Mammary epithelial cell (primary cell): ENCODE measurements around the gene NLRC5.

ENCODE experiments used
- CTCF ChIP-seq, 2 donors: IDR thresholded peaks in 1 of 2; conservative IDR thresholded peaks in 1 of 2; 2 replicates each; pipeline ENCODE4 v1.5.1; 2011 to 2012; ENCODE audit warnings: inconsistent platforms in 2 of 2, low read length in 2 of 2, mild to moderate bottlenecking in 2 of 2, control low read depth in 1 of 2, low read depth in 1 of 2; ENCODE audit not compliant: insufficient read depth in 1 of 2; ENCODE audit errors: extremely low read depth in 1 of 2
- EZH2 ChIP-seq: IDR thresholded peaks from 2 replicates; pipeline ENCODE4 v1.6.1; 2012; ENCODE audit warnings: low read length, inconsistent platforms, borderline replicate concordance

GRCh38 chr16:57019746-57020145, 30.4 kb downstream of the NLRC5 start:
- no peak for TF ChIP-seq CTCF (conservative IDR thresholded peaks at IDR 0.05 in 1 of 2, IDR thresholded peaks at IDR 0.05 in 1 of 2; ENCODE audit: extremely low read depth in 1 of 2, insufficient read depth in 1 of 2, low read depth in 1 of 2, low read length in 2 of 2)
- TF ChIP-seq EZH2, result no peak
